Gastroesophageal sphincter (tissue), 4 donors: ENCODE data around the gene MAL. TPM values are rescaled to one million over a fixed set of nuclear protein-coding genes. Genes with fewer than 3 reads are reported as not detected.

Experiments
- ATAC-seq: fragments of 150-250 bp; one replicate; pipeline ENCODE4 v1.9.1; 2016; ENCODE audit warnings: mild to moderate bottlenecking, moderate library complexity
- H3K27ac ChIP-seq, 4 donors: fragments of 200-600 bp; sonication (generic) in 3 of 4; 1 replicate in 3 of 4; 2 replicates in 1 of 4; pipeline ENCODE4 v1.5.1; 2016 to 2019
- H3K27me3 ChIP-seq: fragments of 200-600 bp; sonication (generic); one replicate; pipeline ENCODE4 v1.5.1; 2019
- H3K36me3 ChIP-seq, 2 donors: fragments of 200-600 bp; sonication (generic); one replicate each; pipeline ENCODE4 v1.5.1; 2019; ENCODE audit warnings: control low read depth in 1 of 2
- H3K4me1 ChIP-seq, 3 donors: fragments of 200-600 bp; sonication (generic); 1 replicate in 2 of 3; 2 replicates in 1 of 3; pipeline ENCODE4 v1.5.1; 2016 to 2019; ENCODE audit warnings: control low read depth in 2 of 3
- H3K4me3 ChIP-seq, 2 donors: fragments of 200-600 bp; sonication (generic); one replicate each; pipeline ENCODE4 v1.5.1; 2019; ENCODE audit warnings: mild to moderate bottlenecking in 1 of 2, moderate library complexity in 1 of 2
- H3K9me3 ChIP-seq, 3 donors: fragments of 200-600 bp; sonication (generic); one replicate each; pipeline ENCODE4 v1.5.1; 2017 to 2019; ENCODE audit warnings: control low read depth in 2 of 3
- EP300 ChIP-seq: sonication (generic); formaldehyde crosslinking; IDR thresholded peaks from one replicate; pipeline ENCODE4 v1.6.1; 2017; ENCODE audit warnings: antibody characterized with exemption, mild to moderate bottlenecking
- POLR2A ChIP-seq, 2 donors: fragments of 450-650 bp; IDR thresholded peaks; one replicate each; pipeline ENCODE4 v1.6.1; 2017; ENCODE audit warnings: antibody characterized with exemption in 2 of 2, mild to moderate bottlenecking in 2 of 2, moderate library complexity in 1 of 2
- POLR2AphosphoS5 ChIP-seq: sonication (generic); formaldehyde crosslinking; IDR thresholded peaks from one replicate; pipeline ENCODE4 v1.6.1; 2017; ENCODE audit warnings: antibody characterized with exemption
- WGBS, 2 donors: methylation state at CpG; one replicate each; pipeline ENCODE4 v1.1.5; 2018; ENCODE audit warnings: low coverage in 1 of 2; 5-methylcytosine and 5-hydroxymethylcytosine counted together
- total RNA-seq, 4 donors: library from RNA; depleted of rRNA; stranded (reverse); fragments of >200 nt; gene quantifications; one replicate each; pipeline ENCODE4 v1.1.0, GENCODE V29; 2016
- TF ChIP-seq, protein P1 (sequence below), 4 experiments: fragments of 200-600 bp in 2 of 4; fragments of 450-650 bp in 2 of 4; sonication (generic) in 1 of 4; IDR thresholded peaks; one replicate each; pipeline ENCODE4 v1.5.1; 2017 to 2019; ENCODE audit warnings: antibody characterized with exemption in 4 of 4, mild to moderate bottlenecking in 2 of 4, moderate library complexity in 2 of 4

The MAL gene
- total RNA-seq, 4 donors from 2014 or later = 21.3 to 39.8 (median 32.0) TPM

DNA sequence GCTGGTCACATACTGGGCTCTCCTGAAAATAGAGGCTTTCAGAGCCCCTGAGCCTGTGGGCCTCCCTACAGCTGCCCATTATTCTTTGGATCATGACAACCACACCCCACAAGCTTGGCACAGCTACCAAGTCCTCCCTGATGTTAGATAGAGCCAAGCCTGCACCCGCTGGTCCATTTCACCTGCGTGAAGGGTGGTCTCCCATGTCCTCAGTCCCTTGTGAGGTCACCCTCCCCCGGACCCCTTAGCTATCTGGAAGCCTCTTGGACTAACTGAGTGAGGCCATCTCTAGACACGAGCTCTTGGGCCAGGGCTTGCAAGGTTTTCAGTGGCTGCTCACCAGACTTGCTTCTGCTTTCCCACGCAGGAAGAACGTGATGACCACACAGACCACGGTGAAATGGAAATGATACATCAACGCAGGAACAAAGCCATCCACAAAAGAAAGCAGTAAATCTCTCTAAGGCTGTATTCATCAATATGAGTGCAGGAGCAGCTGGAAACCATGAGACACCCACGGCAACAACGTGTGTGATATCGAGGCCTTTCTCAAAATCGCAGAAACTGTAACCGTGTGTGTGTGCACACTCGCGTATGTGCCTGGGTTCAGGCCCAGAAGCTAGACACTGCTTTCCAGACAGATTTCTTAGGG lies 10.1 kb upstream of the MAL start:
- no peak overlapping the region for H3K27ac ChIP-seq
- no peaks in the 10 kb centered on the region for H3K36me3 ChIP-seq
- no peaks in the 10 kb centered on the region for H3K9me3 ChIP-seq
- ATAC-seq = no peak
- H3K4me3 ChIP-seq = no peak overlapping the region
- WGBS, 2 donors = 60 to 75% methylated on average over 2 to 7 of the region's 15 CpGs
- TF ChIP-seq POLR2AphosphoS5 (no peak), POLR2A (IDR thresholded peaks at IDR 0.05) (no peak), EP300 (no peak)
- no peaks in the 10 kb centered on the region for H3K27me3 ChIP-seq
- no peaks in the 10 kb centered on the region for H3K4me1 ChIP-seq

DNA sequence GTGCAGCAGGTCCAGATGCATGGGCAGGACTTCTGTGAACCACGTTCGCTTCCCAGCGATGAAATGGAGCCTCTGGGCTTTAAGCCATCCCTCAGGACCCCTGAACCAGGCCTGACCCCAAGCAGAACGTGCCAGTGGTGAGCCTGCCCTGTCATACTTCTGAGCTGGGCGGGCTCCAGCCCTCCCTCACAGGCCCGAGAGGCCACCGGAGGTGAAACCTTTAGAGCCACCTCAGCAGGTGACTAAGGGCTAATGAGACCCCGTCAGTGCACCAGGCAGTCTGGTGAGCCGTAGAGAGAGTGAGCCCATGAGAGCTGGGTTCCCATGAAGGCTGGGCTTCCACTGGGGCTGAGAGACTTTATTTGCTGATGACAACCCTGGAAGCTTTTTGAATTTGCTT lies 8.9 kb upstream of the MAL start:
- Histone ChIP-seq H3K27me3 (peaks cover 4% of the 10 kb centered on the region), H3K36me3 (no peaks in the 10 kb centered on the region), H3K4me3 (no peak overlapping the region), H3K4me1 (no peaks in the 10 kb centered on the region), H3K27ac (no peak overlapping the region), H3K9me3 (no peaks in the 10 kb centered on the region)
- WGBS, 2 donors = 67% methylated on average over 3 of the region's 9 CpGs; no CpG with 5 or more reads in 1 of the 2 donors
- TF ChIP-seq POLR2AphosphoS5 (no peak), EP300 (no peak), POLR2A (IDR thresholded peaks at IDR 0.05) (no peak)
- TF ChIP-seq, protein P1, sequence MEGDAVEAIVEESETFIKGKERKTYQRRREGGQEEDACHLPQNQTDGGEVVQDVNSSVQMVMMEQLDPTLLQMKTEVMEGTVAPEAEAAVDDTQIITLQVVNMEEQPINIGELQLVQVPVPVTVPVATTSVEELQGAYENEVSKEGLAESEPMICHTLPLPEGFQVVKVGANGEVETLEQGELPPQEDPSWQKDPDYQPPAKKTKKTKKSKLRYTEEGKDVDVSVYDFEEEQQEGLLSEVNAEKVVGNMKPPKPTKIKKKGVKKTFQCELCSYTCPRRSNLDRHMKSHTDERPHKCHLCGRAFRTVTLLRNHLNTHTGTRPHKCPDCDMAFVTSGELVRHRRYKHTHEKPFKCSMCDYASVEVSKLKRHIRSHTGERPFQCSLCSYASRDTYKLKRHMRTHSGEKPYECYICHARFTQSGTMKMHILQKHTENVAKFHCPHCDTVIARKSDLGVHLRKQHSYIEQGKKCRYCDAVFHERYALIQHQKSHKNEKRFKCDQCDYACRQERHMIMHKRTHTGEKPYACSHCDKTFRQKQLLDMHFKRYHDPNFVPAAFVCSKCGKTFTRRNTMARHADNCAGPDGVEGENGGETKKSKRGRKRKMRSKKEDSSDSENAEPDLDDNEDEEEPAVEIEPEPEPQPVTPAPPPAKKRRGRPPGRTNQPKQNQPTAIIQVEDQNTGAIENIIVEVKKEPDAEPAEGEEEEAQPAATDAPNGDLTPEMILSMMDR (IDR thresholded peaks at IDR 0.05) = no peak
- no peak for ATAC-seq

DNA sequence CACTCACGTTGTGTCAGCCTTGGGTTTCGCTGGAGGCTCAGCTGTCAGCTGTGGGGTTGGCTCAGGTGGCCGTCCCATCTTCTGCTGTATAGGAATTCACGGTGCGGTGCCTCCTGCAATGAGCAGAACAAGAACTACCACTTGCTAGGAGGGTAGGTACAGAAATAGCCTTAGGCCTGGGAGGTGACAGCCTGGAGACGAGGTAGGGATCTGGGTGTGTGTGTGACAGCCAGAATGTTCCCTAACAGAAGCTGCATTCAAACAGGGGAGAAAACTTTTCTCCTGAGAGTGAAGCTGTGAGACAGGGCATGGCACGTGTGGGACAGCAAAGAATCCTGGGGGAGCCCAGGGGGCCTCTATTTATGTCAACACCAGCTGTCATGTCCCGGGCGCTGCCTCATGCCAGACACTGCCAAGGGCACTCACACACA lies 8.4 kb upstream of the MAL start:
- ATAC-seq = no peak
- no peak overlapping the region for H3K4me3 ChIP-seq
- no peaks in the 10 kb centered on the region for H3K36me3 ChIP-seq
- peaks cover 9% of the 10 kb centered on the region for H3K27me3 ChIP-seq
- no peaks in the 10 kb centered on the region for H3K4me1 ChIP-seq
- 60% methylated on average over 1 of the region's 9 CpGs; no CpG with 5 or more reads in 1 of the 2 donors for WGBS, 2 donors
- no peak overlapping the region for H3K27ac ChIP-seq
- no peaks in the 10 kb centered on the region for H3K9me3 ChIP-seq
- TF ChIP-seq, protein P1 (IDR thresholded peaks at IDR 0.05) = no peak
- TF ChIP-seq POLR2A (IDR thresholded peaks at IDR 0.05) (no peak), EP300 (no peak), POLR2AphosphoS5 (no peak)

DNA sequence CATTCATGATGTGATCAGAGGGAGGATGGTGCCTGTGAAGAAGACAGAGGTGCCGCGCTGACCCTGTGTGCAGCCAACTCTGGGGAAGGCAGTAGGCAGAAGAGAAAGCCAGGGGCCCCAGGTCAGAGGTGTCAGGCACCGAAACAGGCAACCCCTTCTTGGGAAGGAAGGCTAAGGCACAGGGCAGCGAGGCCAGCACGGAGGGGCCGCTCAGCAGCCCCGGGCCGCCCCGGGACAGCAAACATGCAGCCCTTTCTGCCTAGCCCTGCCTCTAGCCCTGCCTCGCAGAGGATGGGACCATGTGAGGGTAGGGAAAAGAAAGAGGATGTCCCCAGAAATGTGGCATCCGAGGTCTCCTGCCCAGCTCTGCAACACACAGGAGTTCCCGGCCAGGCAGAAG lies 7.7 kb upstream of the MAL start:
- Histone ChIP-seq H3K4me3 (no peak overlapping the region), H3K27ac (no peak overlapping the region), H3K9me3 (no peaks in the 10 kb centered on the region), H3K36me3 (no peaks in the 10 kb centered on the region), H3K27me3 (peaks cover 16% of the 10 kb centered on the region), H3K4me1 (no peaks in the 10 kb centered on the region)
- WGBS, 2 donors = 79% methylated on average over 11 of the region's 12 CpGs; no CpG with 5 or more reads in 1 of the 2 donors
- ATAC-seq = no peak
- TF ChIP-seq, protein P1 (IDR thresholded peaks at IDR 0.05) = no peak
- no peak for TF ChIP-seq POLR2A (IDR thresholded peaks at IDR 0.05)
- no peak for TF ChIP-seq POLR2AphosphoS5
- TF ChIP-seq EP300 = no peak

DNA sequence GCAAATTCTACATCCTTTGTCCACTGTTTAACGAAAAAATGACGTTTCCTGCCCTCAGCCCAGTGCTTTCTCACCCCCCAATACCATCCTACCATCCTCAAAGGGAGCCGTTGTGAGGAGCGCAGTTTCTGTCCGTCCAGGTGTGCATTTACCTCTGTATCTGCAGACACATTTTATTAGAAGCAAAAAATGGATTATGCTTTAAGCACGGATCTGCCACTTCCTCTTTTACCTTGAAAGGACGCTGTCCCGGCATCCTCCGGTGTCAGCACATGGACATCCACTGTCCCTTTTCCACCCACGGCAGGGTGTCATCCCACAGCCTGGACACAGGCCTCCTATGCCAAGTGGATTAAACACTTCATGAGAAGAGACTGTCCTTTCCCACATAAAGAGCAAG lies 7.2 kb upstream of the MAL start:
- 73 to 75% methylated on average over 4 to 5 of the region's 10 CpGs for WGBS, 2 donors

More for the DNA sequence above, 7.2 kb upstream of the MAL start:
- no peak for ATAC-seq
- H3K4me1 ChIP-seq = no peaks in the 10 kb centered on the region
- no peak for TF ChIP-seq EP300
- no peak for TF ChIP-seq POLR2A (IDR thresholded peaks at IDR 0.05)
- TF ChIP-seq, protein P1 (IDR thresholded peaks at IDR 0.05) = no peak
- no peak for TF ChIP-seq POLR2AphosphoS5
- H3K36me3 ChIP-seq = no peaks in the 10 kb centered on the region
- peaks cover 20% of the 10 kb centered on the region for H3K27me3 ChIP-seq
- no peak overlapping the region for H3K27ac ChIP-seq
- H3K4me3 ChIP-seq = no peak overlapping the region
- no peaks in the 10 kb centered on the region for H3K9me3 ChIP-seq
